Embryonic facial prominence (tissue), 1 donor: ENCODE data around the gene REXO1.
A peak's percentile ranks its signal among the peaks of the same experiment; 100 is the strongest.
"Not testable (repeated sequence)": the region's sequence is repeated elsewhere in the genome, so short reads cannot be mapped to it uniquely, and the experiment has no call there.

Source experiments
- DNase-seq: peaks from one replicate; pipeline ENCODE4 v3.0.0-alpha.2; 2016; ENCODE audit errors: extremely low spot score

REXO1 gene

GRCh38 chr19:1848399-1849131, at the start of gene REXO1:
Gene REXO1, minus strand, starts transcription at chr19:1848483. Its CDS starts 125 bp downstream, at chr19:1848358.
- DNase-seq: peak; percentile 87

- DNase-seq: no peak
Measured at GRCh38 chr19:1896508-1896907, 48.2 kb upstream of the REXO1 start.

GRCh38 chr19:1893791-1894190, 45.5 kb upstream of the REXO1 start:
- DNase-seq: no peak

- DNase-seq: no peak
Measured at GRCh38 chr19:1889907-1890306, 41.6 kb upstream of the REXO1 start.

- DNase-seq: no peak
Measured at GRCh38 chr19:1888385-1888784, 40.1 kb upstream of the REXO1 start.

- not testable (repeated sequence) for DNase-seq
Measured at GRCh38 chr19:1886360-1886759, 38.1 kb upstream of the REXO1 start.

- DNase-seq: peak; percentile 87
Measured at GRCh38 chr19:1885398-1886119, 37.3 kb upstream of the REXO1 start, which contains the start of gene ABHD17A. Gene ABHD17A, minus strand, starts transcription at chr19:1885496. Its CDS starts 3,930 bp downstream, at chr19:1881566.

- no peak for DNase-seq
Measured at GRCh38 chr19:1884719-1885334, 36.5 kb upstream of the REXO1 start.

GRCh38 chr19:1884291-1884718, 36.0 kb upstream of the REXO1 start:
- DNase-seq: no peak

- no peak for DNase-seq
Measured at GRCh38 chr19:1883784-1884183, 35.5 kb upstream of the REXO1 start.

GRCh38 chr19:1882786-1883692, 34.8 kb upstream of the REXO1 start:
- DNase-seq: no peak

- DNase-seq: no peak
Measured at GRCh38 chr19:1882089-1882785, 34.0 kb upstream of the REXO1 start.

GRCh38 chr19:1881393-1882088, 33.3 kb upstream of the REXO1 start:
- not testable (repeated sequence) for DNase-seq

- DNase-seq: no peak
Measured at GRCh38 chr19:1880611-1881392, 32.5 kb upstream of the REXO1 start.

- not testable (repeated sequence) for DNase-seq
Measured at GRCh38 chr19:1879982-1880381, 31.7 kb upstream of the REXO1 start.

- not testable (repeated sequence) for DNase-seq
Measured at GRCh38 chr19:1878583-1878982, 30.3 kb upstream of the REXO1 start.

GRCh38 chr19:1877280-1877660, 29.0 kb upstream of the REXO1 start:
- DNase-seq: not testable (repeated sequence)

GRCh38 chr19:1876496-1877279, 28.4 kb upstream of the REXO1 start:
- not testable (repeated sequence) for DNase-seq
